Suprapubic skin (tissue), 4 donors: ENCODE data around the gene NAT14. TPM values are rescaled to one million over a fixed set of nuclear protein-coding genes. Genes with fewer than 3 reads are reported as not detected.
"Not testable (repeated sequence)": the region's sequence is repeated elsewhere in the genome, so short reads cannot be mapped to it uniquely, and the experiment has no call there.

Experiments
- DNase-seq, 2 donors: peaks; one replicate each; pipeline ENCODE4 v3.0.0-alpha.2; 2019; ENCODE audit warnings: low spot score in 2 of 2
- H3K27ac ChIP-seq: fragments of 200-600 bp; sonication (generic); one replicate; pipeline ENCODE4 v1.5.1; 2019
- H3K27me3 ChIP-seq: fragments of 200-600 bp; sonication (generic); one replicate; pipeline ENCODE4 v1.5.1; 2019
- H3K36me3 ChIP-seq: fragments of 200-600 bp; sonication (generic); one replicate; pipeline ENCODE4 v1.5.1; 2019
- H3K4me1 ChIP-seq: fragments of 200-600 bp; sonication (generic); one replicate; pipeline ENCODE4 v1.5.1; 2019
- H3K4me3 ChIP-seq: fragments of 200-600 bp; sonication (generic); one replicate; pipeline ENCODE4 v1.5.1; 2019; ENCODE audit warnings: mild to moderate bottlenecking
- H3K9me3 ChIP-seq: fragments of 200-600 bp; sonication (generic); one replicate; pipeline ENCODE4 v1.5.1; 2019
- CTCF ChIP-seq, 2 donors: fragments of 200-600 bp in 1 of 2; fragments of 450-650 bp in 1 of 2; sonication (generic) in 1 of 2; IDR thresholded peaks; one replicate each; pipeline ENCODE4 v1.5.1; 2016 to 2019; ENCODE audit warnings: antibody characterized with exemption in 2 of 2, mild to moderate bottlenecking in 1 of 2, moderate library complexity in 1 of 2
- EP300 ChIP-seq: sonication (generic); formaldehyde crosslinking; IDR thresholded peaks from one replicate; pipeline ENCODE4 v1.6.1; 2017; ENCODE audit warnings: antibody characterized with exemption
- POLR2A ChIP-seq, 2 donors: fragments of 450-650 bp; IDR thresholded peaks; one replicate each; pipeline ENCODE4 v1.6.1; 2017; ENCODE audit warnings: antibody characterized with exemption in 2 of 2, mild to moderate bottlenecking in 2 of 2, moderate library complexity in 2 of 2
- POLR2AphosphoS5 ChIP-seq, 3 donors: sonication (generic); formaldehyde crosslinking; IDR thresholded peaks; one replicate each; pipeline ENCODE4 v1.6.1; 2017; ENCODE audit warnings: antibody characterized with exemption in 3 of 3
- WGBS: methylation state at CpG from one replicate; pipeline ENCODE4 v1.1.5; 2018; 5-methylcytosine and 5-hydroxymethylcytosine counted together
- total RNA-seq, 4 donors: library from RNA; depleted of rRNA; stranded (reverse); fragments of >200 nt; gene quantifications; one replicate each; pipeline ENCODE4 v1.1.0, GENCODE V29; 2016

Gene NAT14
- total RNA-seq, 4 donors from 2014 or later = 2.4 to 4.8 (median 4.0) TPM

- peaks cover 82% of the 10 kb centered on the region for H3K27me3 ChIP-seq
- no peak within 1 kb of the TSS for H3K27ac ChIP-seq
- no peak for TF ChIP-seq CTCF (IDR thresholded peaks at IDR 0.05)
- no peak for TF ChIP-seq POLR2AphosphoS5 (IDR thresholded peaks at IDR 0.05)
- TF ChIP-seq EP300 = no peak
- TF ChIP-seq POLR2A (IDR thresholded peaks at IDR 0.05) = no peak
- H3K9me3 ChIP-seq = no peaks in the 10 kb centered on the region
- peak within 1 kb of the TSS; percentile 23 for H3K4me3 ChIP-seq
- DNase-seq = no peak
- 4% methylated on average over 43 of the region's 43 CpGs for WGBS
- H3K36me3 ChIP-seq = no peaks in the 10 kb centered on the region
- H3K4me1 ChIP-seq = peaks cover 43% of the 10 kb centered on the region
Observed at GRCh38 chr19:55443045-55443823, 41.8 kb upstream of the NAT14 start, which contains the start of gene SHISA7. TSS of gene SHISA7 (minus strand) at chr19:55443300. CDS start at chr19:55442863, 437 bp downstream.

- Histone ChIP-seq H3K4me3 (no peak overlapping the region), H3K36me3 (no peaks in the 10 kb centered on the region), H3K4me1 (peaks cover 43% of the 10 kb centered on the region), H3K9me3 (no peaks in the 10 kb centered on the region), H3K27me3 (peaks cover 75% of the 10 kb centered on the region), H3K27ac (no peak overlapping the region)
- no peak for TF ChIP-seq POLR2A (IDR thresholded peaks at IDR 0.05)
- no peak for TF ChIP-seq POLR2AphosphoS5 (IDR thresholded peaks at IDR 0.05)
- no peak for TF ChIP-seq EP300
- no peak for TF ChIP-seq CTCF (IDR thresholded peaks at IDR 0.05)
- WGBS = 38% methylated on average over 18 of the region's 18 CpGs
- DNase-seq = no peak
Observed at GRCh38 chr19:55443824-55444480, 41.0 kb upstream of the NAT14 start.

- DNase-seq = no peak
- Histone ChIP-seq H3K4me3 (no peak overlapping the region), H3K36me3 (no peaks in the 10 kb centered on the region), H3K4me1 (peaks cover 43% of the 10 kb centered on the region), H3K27ac (no peak overlapping the region), H3K27me3 (peaks cover 75% of the 10 kb centered on the region), H3K9me3 (no peaks in the 10 kb centered on the region)
- TF ChIP-seq CTCF (IDR thresholded peaks at IDR 0.05) (no peak), POLR2A (IDR thresholded peaks at IDR 0.05) (no peak), POLR2AphosphoS5 (IDR thresholded peaks at IDR 0.05) (no peak), EP300 (no peak)
- 46% methylated on average over 10 of the region's 11 CpGs for WGBS
Observed at GRCh38 chr19:55444646-55445045, 40.3 kb upstream of the NAT14 start.

GRCh38 chr19:55446060-55446459, 38.9 kb upstream of the NAT14 start:
- no peak for DNase-seq
- no peak overlapping the region for H3K4me3 ChIP-seq
- no peak for TF ChIP-seq EP300
- H3K27ac ChIP-seq = no peak overlapping the region
- peaks cover 39% of the 10 kb centered on the region for H3K4me1 ChIP-seq
- WGBS = 48% methylated on average over 8 of the region's 8 CpGs
- H3K27me3 ChIP-seq = peaks cover 72% of the 10 kb centered on the region
- H3K36me3 ChIP-seq = no peaks in the 10 kb centered on the region
- no peaks in the 10 kb centered on the region for H3K9me3 ChIP-seq

GRCh38 chr19:55447421-55448174, 37.4 kb upstream of the NAT14 start:
- H3K4me3 ChIP-seq = no peak overlapping the region
- no peak for DNase-seq
- 24% methylated on average over 6 of the region's 16 CpGs for WGBS
- TF ChIP-seq CTCF (IDR thresholded peaks at IDR 0.05) = no peak
- no peak for TF ChIP-seq POLR2AphosphoS5 (IDR thresholded peaks at IDR 0.05)
- no peak for TF ChIP-seq EP300
- TF ChIP-seq POLR2A (IDR thresholded peaks at IDR 0.05) = no peak
- H3K36me3 ChIP-seq = no peaks in the 10 kb centered on the region
- no peak overlapping the region for H3K27ac ChIP-seq
- no peaks in the 10 kb centered on the region for H3K9me3 ChIP-seq
- H3K27me3 ChIP-seq = peaks cover 72% of the 10 kb centered on the region
- peaks cover 43% of the 10 kb centered on the region for H3K4me1 ChIP-seq

GRCh38 chr19:55448175-55448490, 36.9 kb upstream of the NAT14 start:
- not testable (repeated sequence) for H3K4me3 ChIP-seq, H3K9me3 ChIP-seq, H3K36me3 ChIP-seq, DNase-seq, H3K27ac ChIP-seq
- Histone ChIP-seq H3K4me1 (peaks cover 43% of the 10 kb centered on the region), H3K27me3 (peaks cover 70% of the 10 kb centered on the region)
- WGBS = 72% methylated on average over 5 of the region's 5 CpGs
